ENCODE results near the gene IGSF21. TPM values are rescaled to one million over a fixed set of nuclear protein-coding genes. Genes with fewer than 3 reads are reported as not detected.

The IGSF21 gene
- total RNA-seq, 1 experiment from 2014 or later, result not detected

DNA sequence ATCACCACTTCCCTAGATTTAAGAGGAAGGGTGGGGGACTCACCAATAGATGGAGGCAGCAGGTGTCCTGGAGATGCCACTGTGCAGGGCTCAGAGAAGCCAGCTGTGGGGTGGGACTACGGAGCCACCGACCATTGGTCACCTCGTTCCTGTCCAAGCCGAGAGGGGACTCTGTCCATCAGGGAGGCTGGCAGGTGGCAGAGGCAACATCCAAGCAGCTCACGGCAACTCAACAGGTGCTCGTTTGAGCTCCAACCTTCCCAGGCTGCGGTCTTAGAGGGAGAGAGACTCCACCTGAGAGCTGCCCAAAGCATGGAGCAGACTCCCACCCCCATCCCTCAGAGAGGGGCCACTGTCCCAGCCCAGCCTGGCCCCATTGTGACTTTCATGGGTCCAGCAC lies 71.4 kb downstream of the IGSF21 start:
- intact Hi-C loops (cut with micrococcal nuclease; ENCODE audit: unreplicated experiment), result no loop called here
- no peaks in the 10 kb centered on the region for H3K4me1 Mint-ChIP-seq (ENCODE audit: low read depth, unreplicated experiment)
- no TSS peak for BruUV-seq (replicated peaks)
- CTCF ChIA-PET, result no interaction called here
- no peak for DNase-seq
- no peak overlapping the region for H3K27ac Mint-ChIP-seq (ENCODE audit: unreplicated experiment)
- H3K27me3 Mint-ChIP-seq (ENCODE audit: unreplicated experiment), result peaks cover 87% of the 10 kb centered on the region
- no peaks in the 10 kb centered on the region for H3K36me3 Mint-ChIP-seq (ENCODE audit: insufficient read depth, unreplicated experiment)
- H3K9me3 Mint-ChIP-seq (ENCODE audit: low read depth, unreplicated experiment), result no peaks in the 10 kb centered on the region
- TF ChIP-seq, protein P1, sequence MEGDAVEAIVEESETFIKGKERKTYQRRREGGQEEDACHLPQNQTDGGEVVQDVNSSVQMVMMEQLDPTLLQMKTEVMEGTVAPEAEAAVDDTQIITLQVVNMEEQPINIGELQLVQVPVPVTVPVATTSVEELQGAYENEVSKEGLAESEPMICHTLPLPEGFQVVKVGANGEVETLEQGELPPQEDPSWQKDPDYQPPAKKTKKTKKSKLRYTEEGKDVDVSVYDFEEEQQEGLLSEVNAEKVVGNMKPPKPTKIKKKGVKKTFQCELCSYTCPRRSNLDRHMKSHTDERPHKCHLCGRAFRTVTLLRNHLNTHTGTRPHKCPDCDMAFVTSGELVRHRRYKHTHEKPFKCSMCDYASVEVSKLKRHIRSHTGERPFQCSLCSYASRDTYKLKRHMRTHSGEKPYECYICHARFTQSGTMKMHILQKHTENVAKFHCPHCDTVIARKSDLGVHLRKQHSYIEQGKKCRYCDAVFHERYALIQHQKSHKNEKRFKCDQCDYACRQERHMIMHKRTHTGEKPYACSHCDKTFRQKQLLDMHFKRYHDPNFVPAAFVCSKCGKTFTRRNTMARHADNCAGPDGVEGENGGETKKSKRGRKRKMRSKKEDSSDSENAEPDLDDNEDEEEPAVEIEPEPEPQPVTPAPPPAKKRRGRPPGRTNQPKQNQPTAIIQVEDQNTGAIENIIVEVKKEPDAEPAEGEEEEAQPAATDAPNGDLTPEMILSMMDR (IDR thresholded peaks at IDR 0.05; ENCODE audit: unreplicated experiment), result no peak
- no peak overlapping the region for H3K4me3 Mint-ChIP-seq (ENCODE audit: low read depth, unreplicated experiment)

DNA sequence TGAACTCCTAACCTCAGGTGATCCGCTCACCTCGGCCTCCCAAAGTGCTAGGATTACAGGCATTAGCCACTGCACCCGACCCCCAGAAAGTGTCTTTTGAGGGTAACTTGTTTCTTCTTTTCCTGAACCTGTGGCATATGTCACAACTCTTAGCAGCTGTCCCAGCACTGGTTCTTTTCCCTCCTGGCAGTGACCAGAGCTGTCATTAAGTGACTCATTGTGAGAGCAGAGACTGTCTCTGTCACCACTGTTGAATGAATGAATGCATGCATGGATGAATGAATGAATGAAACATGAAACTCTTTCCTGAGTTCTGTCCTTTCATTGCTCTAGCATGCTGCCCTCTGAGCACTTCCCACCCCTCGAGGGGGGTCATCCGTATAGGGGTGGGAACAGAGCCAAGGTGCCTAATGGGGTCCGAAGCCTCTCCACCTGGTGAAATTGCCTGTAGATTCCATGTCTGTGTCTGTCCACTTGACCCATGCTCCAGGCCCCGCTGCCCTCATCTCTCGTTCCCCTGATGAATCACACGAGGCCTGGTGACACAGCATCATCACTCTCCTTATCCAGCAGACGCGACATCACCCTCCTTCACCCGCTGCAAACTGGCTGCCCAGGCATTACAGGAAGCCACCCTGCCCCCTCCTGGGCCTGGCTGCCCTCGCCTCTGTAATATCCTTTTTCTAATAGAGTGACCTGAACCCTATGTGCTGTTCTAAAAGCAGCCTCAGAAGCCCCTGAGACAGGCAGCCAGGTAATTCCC lies 75.0 kb downstream of the IGSF21 start:
- TF ChIP-seq, protein P1 (IDR thresholded peaks at IDR 0.05; ENCODE audit: unreplicated experiment), result no peak
- peaks cover 88% of the 10 kb centered on the region for H3K27me3 Mint-ChIP-seq (ENCODE audit: unreplicated experiment)

DNA sequence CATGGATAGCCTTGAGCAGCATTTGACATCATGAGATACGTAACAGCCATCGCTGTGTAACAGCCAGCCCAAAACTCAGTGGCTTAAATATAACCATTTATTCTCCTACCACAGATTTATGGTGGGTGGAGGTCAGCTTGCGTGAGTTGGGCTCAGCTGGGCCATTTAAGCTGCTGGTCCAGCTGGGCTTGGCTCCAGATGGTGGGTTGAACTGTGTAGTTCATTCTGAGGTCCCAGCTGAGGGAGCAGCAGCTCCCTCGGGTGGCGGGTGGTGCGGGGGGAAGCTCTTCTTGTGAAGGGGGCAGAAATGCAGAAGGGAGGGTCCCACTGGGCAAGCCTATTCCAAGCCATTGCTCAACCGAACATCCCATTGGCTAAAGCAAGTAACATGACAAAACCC lies 75.9 kb downstream of the IGSF21 start:
- TF ChIP-seq, protein P1 (IDR thresholded peaks at IDR 0.05; ENCODE audit: unreplicated experiment), result no peak
- H3K9me3 Mint-ChIP-seq (ENCODE audit: low read depth, unreplicated experiment), result no peaks in the 10 kb centered on the region
- no peak overlapping the region for H3K27ac Mint-ChIP-seq (ENCODE audit: unreplicated experiment)
- peaks cover 85% of the 10 kb centered on the region for H3K27me3 Mint-ChIP-seq (ENCODE audit: unreplicated experiment)
- H3K36me3 Mint-ChIP-seq (ENCODE audit: insufficient read depth, unreplicated experiment), result no peaks in the 10 kb centered on the region
- CTCF ChIA-PET, result no interaction called here
- intact Hi-C loops (cut with micrococcal nuclease; ENCODE audit: unreplicated experiment), result no loop called here
- no peaks in the 10 kb centered on the region for H3K4me1 Mint-ChIP-seq (ENCODE audit: low read depth, unreplicated experiment)
- H3K4me3 Mint-ChIP-seq (ENCODE audit: low read depth, unreplicated experiment), result no peak overlapping the region
- no peak for DNase-seq
- BruUV-seq (replicated peaks), result no TSS peak

More for the DNA sequence above, 75.0 kb downstream of the IGSF21 start:
- H3K36me3 Mint-ChIP-seq (ENCODE audit: insufficient read depth, unreplicated experiment), result no peaks in the 10 kb centered on the region
- CTCF ChIA-PET, result no interaction called here
- no peak overlapping the region for H3K4me3 Mint-ChIP-seq (ENCODE audit: low read depth, unreplicated experiment)
- no peaks in the 10 kb centered on the region for H3K4me1 Mint-ChIP-seq (ENCODE audit: low read depth, unreplicated experiment)
- intact Hi-C loops (cut with micrococcal nuclease; ENCODE audit: unreplicated experiment), result no loop called here
- no TSS peak for BruUV-seq (replicated peaks)
- no peaks in the 10 kb centered on the region for H3K9me3 Mint-ChIP-seq (ENCODE audit: low read depth, unreplicated experiment)
- DNase-seq, result no peak
- H3K27ac Mint-ChIP-seq (ENCODE audit: unreplicated experiment), result no peak overlapping the region

DNA sequence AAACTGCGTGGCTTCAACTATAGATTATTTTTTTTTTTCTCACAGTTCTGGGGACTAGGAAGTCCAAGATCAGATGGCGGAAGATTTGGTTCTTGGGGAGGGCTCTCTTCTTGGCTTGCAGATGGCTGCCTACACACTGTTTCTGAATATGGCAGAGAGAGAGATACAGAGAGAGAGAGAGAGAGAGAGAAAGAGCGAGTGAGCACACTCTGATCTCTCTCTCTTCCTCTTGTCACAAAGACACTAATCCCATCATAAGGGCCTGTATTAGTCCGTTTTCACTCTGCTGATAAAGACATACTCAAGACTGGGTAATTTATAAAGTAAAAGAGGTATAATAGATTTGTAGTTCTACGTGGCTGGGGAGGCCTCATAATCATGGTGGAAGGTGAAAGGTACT lies 79.5 kb downstream of the IGSF21 start:
- H3K27me3 Mint-ChIP-seq (ENCODE audit: unreplicated experiment), result peaks cover 88% of the 10 kb centered on the region
- BruUV-seq (replicated peaks), result no TSS peak
- H3K4me1 Mint-ChIP-seq (ENCODE audit: low read depth, unreplicated experiment), result no peaks in the 10 kb centered on the region
- intact Hi-C loops (cut with micrococcal nuclease; ENCODE audit: unreplicated experiment), result no loop called here
- H3K4me3 Mint-ChIP-seq (ENCODE audit: low read depth, unreplicated experiment), result no peak overlapping the region
- no peak overlapping the region for H3K27ac Mint-ChIP-seq (ENCODE audit: unreplicated experiment)
- CTCF ChIA-PET, result no interaction called here
- H3K9me3 Mint-ChIP-seq (ENCODE audit: low read depth, unreplicated experiment), result no peaks in the 10 kb centered on the region
- H3K36me3 Mint-ChIP-seq (ENCODE audit: insufficient read depth, unreplicated experiment), result no peaks in the 10 kb centered on the region
- TF ChIP-seq, protein P1 (IDR thresholded peaks at IDR 0.05; ENCODE audit: unreplicated experiment), result no peak
- no peak for DNase-seq
